Mucosa of descending colon (tissue), 3 donors: ENCODE data around the gene PAM. TPM values are rescaled to one million over a fixed set of nuclear protein-coding genes. Genes with fewer than 3 reads are reported as not detected.

Experiments
- ATAC-seq: fragments of 200-7000 bp; cut with Tn5 transposase; one replicate; pipeline ENCODE4 v1.9.1; 2020; ENCODE audit warnings: mild to moderate bottlenecking, moderate library complexity
- DNase-seq, 3 donors: peaks; one replicate each; pipeline ENCODE4 v3.0.0-alpha.2; 2020
- H3K36me3 ChIP-seq: fragments of 200-600 bp; one replicate; pipeline ENCODE4 v1.8.0; 2021; ENCODE audit warnings: low read depth, mild to moderate bottlenecking
- H3K4me1 ChIP-seq: fragments of 200-600 bp; one replicate; pipeline ENCODE4 v1.8.0; 2021; ENCODE audit warnings: low read depth, mild to moderate bottlenecking
- H3K4me3 ChIP-seq: fragments of 200-600 bp; one replicate; pipeline ENCODE4 v1.8.0; 2021; ENCODE audit warnings: mild to moderate bottlenecking
- H3K9me3 ChIP-seq: fragments of 200-600 bp; one replicate; pipeline ENCODE4 v1.8.0; 2021; ENCODE audit warnings: mild to moderate bottlenecking
- intact Hi-C, 2 donors: fragments of 100-400 bp; cut with DNase I in 1 of 2; cut with micrococcal nuclease in 1 of 2; formaldehyde crosslinking; loops; one replicate each; pipeline versions ENCODE4 v1.11.0 to v1.11.1; 2022; cut with DNase I, micrococcal nuclease
- total RNA-seq, 3 donors: library from RNA; stranded (reverse); fragmentation: NEBNext Ultra II Directional in 2 of 3; extraction: Animal tissue kit (Norgen Biotek cat#: 25700) in 2 of 3; gene quantifications; one replicate each; pipeline versions ENCODE4 v1.2.1 to v1.2.4, GENCODE V29; 2021 to 2023
- TF ChIP-seq, protein P1 (sequence below): fragments of 200-600 bp; IDR thresholded peaks from one replicate; pipeline ENCODE4 v1.8.0; 2022; ENCODE audit warnings: antibody characterized with exemption, mild to moderate bottlenecking
- donor health status: DM: no; HTN: no; CAD: no; lungs with moderate emphysema.
- donor health status: DM: no; HTN: no; CAD: no.
- donor health status: DM: no; HTN: yes; CAD: no.

The PAM gene
- total RNA-seq, 3 donors from 2014 or later = 59.7 to 164 (median 64.4) TPM

DNA sequence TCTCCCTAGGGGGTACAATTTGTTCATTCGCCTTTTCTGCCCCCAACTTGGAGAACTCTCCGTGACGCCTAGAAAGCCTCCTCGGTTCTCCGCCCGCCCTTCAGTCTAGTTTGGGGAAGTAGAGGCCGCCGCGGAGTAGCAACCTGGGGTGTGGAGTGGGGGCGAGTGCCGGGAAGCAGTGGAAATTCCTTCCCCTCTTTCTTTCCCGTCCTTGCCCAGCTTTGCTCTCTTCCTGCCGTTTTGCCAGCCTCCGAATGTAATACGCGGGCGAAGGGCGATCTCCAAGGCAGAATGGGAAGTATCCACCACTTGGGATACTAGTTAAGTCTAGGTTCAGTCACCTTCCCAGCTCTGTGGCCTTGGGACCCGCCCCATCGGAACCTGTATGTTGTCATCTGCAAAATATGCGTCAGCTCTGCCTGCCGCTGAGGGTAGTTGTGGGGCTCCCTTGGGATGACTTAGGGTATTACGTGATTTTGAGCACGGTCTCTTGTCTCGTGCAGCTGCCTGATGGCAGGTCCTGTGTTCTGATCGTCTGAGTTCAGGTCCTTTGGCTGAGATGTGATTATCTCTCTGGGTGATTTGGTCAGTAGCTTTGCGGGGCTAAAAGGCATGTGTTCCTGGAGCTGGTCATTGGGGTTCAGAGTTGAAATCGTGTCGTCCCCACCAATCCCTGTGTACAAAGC is 724 bp downstream of the PAM start:
- peaks cover 14% of the 10 kb centered on the region for H3K4me1 ChIP-seq
- peak overlapping the region; percentile 48 for H3K4me3 ChIP-seq
- intact Hi-C loops = no loop called here
- DNase-seq (peak; percentile 67 to 75 (median 71)), ATAC-seq (peak; percentile 72)
- no peaks in the 10 kb centered on the region for H3K36me3 ChIP-seq
- TF ChIP-seq, protein P1, sequence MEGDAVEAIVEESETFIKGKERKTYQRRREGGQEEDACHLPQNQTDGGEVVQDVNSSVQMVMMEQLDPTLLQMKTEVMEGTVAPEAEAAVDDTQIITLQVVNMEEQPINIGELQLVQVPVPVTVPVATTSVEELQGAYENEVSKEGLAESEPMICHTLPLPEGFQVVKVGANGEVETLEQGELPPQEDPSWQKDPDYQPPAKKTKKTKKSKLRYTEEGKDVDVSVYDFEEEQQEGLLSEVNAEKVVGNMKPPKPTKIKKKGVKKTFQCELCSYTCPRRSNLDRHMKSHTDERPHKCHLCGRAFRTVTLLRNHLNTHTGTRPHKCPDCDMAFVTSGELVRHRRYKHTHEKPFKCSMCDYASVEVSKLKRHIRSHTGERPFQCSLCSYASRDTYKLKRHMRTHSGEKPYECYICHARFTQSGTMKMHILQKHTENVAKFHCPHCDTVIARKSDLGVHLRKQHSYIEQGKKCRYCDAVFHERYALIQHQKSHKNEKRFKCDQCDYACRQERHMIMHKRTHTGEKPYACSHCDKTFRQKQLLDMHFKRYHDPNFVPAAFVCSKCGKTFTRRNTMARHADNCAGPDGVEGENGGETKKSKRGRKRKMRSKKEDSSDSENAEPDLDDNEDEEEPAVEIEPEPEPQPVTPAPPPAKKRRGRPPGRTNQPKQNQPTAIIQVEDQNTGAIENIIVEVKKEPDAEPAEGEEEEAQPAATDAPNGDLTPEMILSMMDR = no peak
- no peaks in the 10 kb centered on the region for H3K9me3 ChIP-seq

DNA sequence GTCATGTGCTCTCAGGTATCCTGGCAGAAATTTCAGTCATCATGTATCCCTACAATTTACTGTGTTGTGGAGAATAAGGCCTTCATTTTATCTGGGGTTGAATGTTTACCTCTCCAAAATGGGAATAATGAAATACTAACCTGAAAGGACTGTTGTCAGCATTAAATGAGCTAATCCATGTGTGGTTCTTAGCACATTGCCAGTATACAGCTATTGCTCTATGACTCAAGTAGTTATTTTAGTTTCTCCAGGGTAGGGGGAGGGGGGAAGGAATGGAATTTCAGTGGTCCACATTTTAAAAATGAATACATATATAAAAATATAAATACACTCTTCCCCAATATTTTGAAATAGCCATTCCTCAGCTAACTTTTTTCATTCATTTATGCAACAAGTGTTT is 3.5 kb downstream of the PAM start:
- TF ChIP-seq, protein P1 = no peak
- ATAC-seq (no peak), DNase-seq (no peak)
- Histone ChIP-seq H3K4me1 (peaks cover 14% of the 10 kb centered on the region), H3K9me3 (no peaks in the 10 kb centered on the region), H3K36me3 (no peaks in the 10 kb centered on the region), H3K4me3 (no peak overlapping the region)
- intact Hi-C loops = no loop called here

DNA sequence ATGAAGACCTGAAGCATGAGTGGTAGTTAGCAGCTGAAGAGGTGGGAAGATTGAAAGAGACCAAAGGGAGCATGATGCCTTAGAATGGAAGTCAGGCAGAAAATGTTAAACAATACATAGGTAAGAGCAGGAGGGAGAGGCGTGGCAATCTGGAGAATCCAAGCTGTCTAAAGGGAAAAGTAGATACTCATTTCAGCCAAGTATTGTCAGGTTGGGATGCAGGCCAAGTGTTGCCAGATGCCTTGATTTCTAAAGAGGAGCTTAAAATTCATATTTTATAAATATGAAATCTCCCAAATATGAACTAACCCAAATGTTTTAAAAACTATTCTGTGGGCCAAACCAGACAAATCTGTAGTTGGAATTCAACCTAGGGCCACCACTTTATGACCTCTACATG is 4.2 kb downstream of the PAM start:
- H3K9me3 ChIP-seq = no peaks in the 10 kb centered on the region
- H3K4me3 ChIP-seq = no peak overlapping the region
- intact Hi-C loops = no loop called here
- ATAC-seq = no peak
- TF ChIP-seq, protein P1 = no peak
- no peak for DNase-seq
- peaks cover 11% of the 10 kb centered on the region for H3K4me1 ChIP-seq
- no peaks in the 10 kb centered on the region for H3K36me3 ChIP-seq

- Histone ChIP-seq H3K9me3 (no peaks in the 10 kb centered on the region), H3K36me3 (no peaks in the 10 kb centered on the region), H3K4me3 (no peak overlapping the region), H3K4me1 (peaks cover 7% of the 10 kb centered on the region)
- ATAC-seq = no peak
- intact Hi-C loops = no loop called here
- DNase-seq = no peak
- TF ChIP-seq, protein P1 = no peak
Measured at GRCh38 chr5:102759700-102760099, 4.6 kb downstream of the PAM start.

- Histone ChIP-seq H3K36me3 (no peaks in the 10 kb centered on the region), H3K4me3 (no peak overlapping the region), H3K9me3 (no peaks in the 10 kb centered on the region), H3K4me1 (peaks cover 6% of the 10 kb centered on the region)
- intact Hi-C loops = no loop called here
- ATAC-seq (no peak), DNase-seq (no peak)
- TF ChIP-seq, protein P1 = no peak
Measured at GRCh38 chr5:102760815-102761214, 5.7 kb downstream of the PAM start.

DNA sequence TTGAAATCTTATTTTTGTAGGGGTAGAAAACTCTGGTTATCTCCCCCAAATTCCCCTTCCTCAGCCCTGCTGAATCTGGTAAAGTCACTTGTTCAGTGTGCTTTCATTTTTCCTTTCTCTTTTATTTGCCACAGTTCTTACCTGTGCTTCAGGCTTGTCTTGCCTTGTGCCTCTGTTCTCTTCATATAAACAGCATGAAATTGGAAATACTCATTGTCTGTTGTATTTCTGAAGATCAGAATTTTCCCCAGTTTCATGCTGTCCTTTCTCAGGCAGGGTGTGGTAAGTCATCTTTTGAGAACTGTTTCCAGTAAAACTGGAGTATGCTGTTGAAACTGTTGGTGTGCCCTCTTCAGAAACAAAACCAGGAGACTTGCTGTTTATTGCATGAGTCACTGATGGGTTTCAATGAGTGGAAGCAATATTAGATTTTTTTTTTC is 7.0 kb downstream of the PAM start:
- ATAC-seq (peak; percentile 48), DNase-seq (no peak)
- TF ChIP-seq, protein P1 = no peak
- Histone ChIP-seq H3K9me3 (no peaks in the 10 kb centered on the region), H3K36me3 (no peaks in the 10 kb centered on the region), H3K4me1 (peaks cover 6% of the 10 kb centered on the region), H3K4me3 (no peak overlapping the region)
- intact Hi-C loops = no loop called here
